Endothelial cell of umbilical vein (primary cell): Measurements from ENCODE around the gene COL13A1. TPM values are rescaled to one million over a fixed set of nuclear protein-coding genes. Genes with fewer than 3 reads are reported as not detected.

Source experiments
- BruUV-seq: library from RNA; stranded (reverse); fragments of 400-500 nt; replicated peaks from 2 replicates; lab custom pipeline; 2021; lab: Mats Ljungman, UMichigan
- CTCF ChIA-PET: fragments of 300-600, 350-600 bp; sonication (Branson Sonifier 250); formaldehyde crosslinking; loops from one replicate; lab custom pipeline; 2021; ENCODE audit warnings: antibody characterized with exemption, inconsistent platforms; lab: Charles Lee
- POLR2A ChIA-PET: fragments of 300-600, 350-600 bp; sonication (Branson Sonifier 250); formaldehyde crosslinking; loops from one replicate; lab custom pipeline; 2021; ENCODE audit warnings: antibody characterized with exemption, inconsistent platforms; lab: Charles Lee
- DNase-seq: peaks from one replicate; pipeline ENCODE4 v3.0.0-alpha.2; 2011; ENCODE audit warnings: low read depth, low spot score
- FAIRE-seq: peaks from 2 replicates; lab custom pipeline; 2011; peaks lifted over from hg19 to GRCh38; lab: Jason Lieb, UNC
- H2AFZ ChIP-seq: 2 replicates; pipeline ENCODE4 v1.6.0; 2012; ENCODE audit warnings: low read depth, low read length, control low read depth, inconsistent platforms
- H3K27ac ChIP-seq: 2 replicates; pipeline ENCODE4 v1.5.1; 2011; ENCODE audit warnings: low read depth, mild to moderate bottlenecking, control low read depth, low read length, moderate library complexity; ENCODE audit not compliant: insufficient read depth
- H3K27me3 ChIP-seq, 2 experiments: 2 replicates each; pipeline versions ENCODE4 v1.6.0 to v1.6.1; 2011; ENCODE audit warnings: low read length in 2 of 2, mixed read lengths in 1 of 2; ENCODE audit not compliant: control insufficient read depth in 2 of 2, insufficient read depth in 2 of 2
- H3K36me3 ChIP-seq, 2 experiments: 2 replicates in 1 of 2; 3 replicates in 1 of 2; pipeline ENCODE4 v1.5.1; 2011; ENCODE audit warnings: low read length in 2 of 2, mild to moderate bottlenecking in 1 of 2, moderate library complexity in 1 of 2; ENCODE audit not compliant: control insufficient read depth in 2 of 2, insufficient read depth in 2 of 2; ENCODE audit errors: extremely low read depth in 1 of 2
- H3K4me1 ChIP-seq: 3 replicates; pipeline ENCODE4 v1.5.1; 2011; ENCODE audit warnings: mild to moderate bottlenecking, low read length; ENCODE audit not compliant: control insufficient read depth, insufficient read depth; ENCODE audit errors: extremely low read depth
- H3K4me2 ChIP-seq: 2 replicates; pipeline ENCODE4 v1.6.1; 2011; ENCODE audit warnings: low read length, control low read depth, mixed read lengths; ENCODE audit not compliant: insufficient read depth
- H3K4me3 ChIP-seq, 3 experiments: fragments of 200-600 bp in 1 of 3; sonication (generic), shearing (Covaris generic) in 1 of 3; replicated peaks in 1 of 3; 2 replicates each; pipeline ENCODE4 v1.5.1; 2011 to 2016; ENCODE audit warnings: control low read depth in 3 of 3, low read length in 3 of 3, mild to moderate bottlenecking in 2 of 3, inconsistent platforms in 1 of 3, low read depth in 1 of 3, moderate library complexity in 1 of 3; ENCODE audit not compliant: insufficient read depth in 1 of 3
- H3K79me2 ChIP-seq: 2 replicates; pipeline ENCODE4 v1.6.0; 2012; ENCODE audit warnings: low read length, inconsistent platforms; ENCODE audit not compliant: control insufficient read depth, insufficient read depth
- H3K9ac ChIP-seq: replicated peaks from 2 replicates; pipeline ENCODE3; 2011; ENCODE audit warnings: low read length, control low read depth; ENCODE audit not compliant: insufficient read depth; ENCODE audit errors: extremely low read depth
- H3K9me1 ChIP-seq: replicated peaks from 3 replicates; pipeline ENCODE4 v1.6.0; 2011; ENCODE audit warnings: mild to moderate bottlenecking, low read length; ENCODE audit not compliant: control insufficient read depth, insufficient read depth; ENCODE audit errors: extremely low read depth
- H3K9me3 ChIP-seq: replicated peaks from 2 replicates; pipeline ENCODE4 v1.5.1; 2012; ENCODE audit warnings: low read length, inconsistent platforms; ENCODE audit not compliant: control insufficient read depth, insufficient read depth
- H4K20me1 ChIP-seq: replicated peaks from 2 replicates; pipeline ENCODE3; 2011; ENCODE audit warnings: mild to moderate bottlenecking, low read length; ENCODE audit not compliant: control insufficient read depth, insufficient read depth; ENCODE audit errors: extremely low read depth
- CTCF ChIP-seq, 2 donors: IDR thresholded peaks; 1 replicate in 1 of 2; 2 replicates in 1 of 2; pipeline ENCODE4 v1.5.1; 2011; ENCODE audit warnings: low read length in 2 of 2, mild to moderate bottlenecking in 2 of 2, moderate library complexity in 2 of 2, control low read depth in 1 of 2, inconsistent platforms in 1 of 2, low read depth in 1 of 2; ENCODE audit not compliant: insufficient read depth in 1 of 2; ENCODE audit errors: extremely low read depth in 1 of 2
- EZH2 ChIP-seq: IDR thresholded peaks from 2 replicates; pipeline ENCODE4 v1.6.1; 2012; ENCODE audit warnings: borderline replicate concordance, low read depth, mild to moderate bottlenecking, moderate library complexity, low read length, inconsistent platforms; ENCODE audit not compliant: severe bottlenecking
- FOS ChIP-seq: IDR thresholded peaks from 2 replicates; pipeline ENCODE4 v1.6.1; 2011; ENCODE audit warnings: mild to moderate bottlenecking, low read length, moderate library complexity, borderline replicate concordance; ENCODE audit not compliant: insufficient read depth
- GATA2 ChIP-seq: IDR thresholded peaks from 2 replicates; pipeline ENCODE4 v1.7.0; 2011; ENCODE audit warnings: low read depth, mild to moderate bottlenecking, moderate library complexity, mixed read lengths, low read length; ENCODE audit not compliant: insufficient read length, insufficient read depth
- JUN ChIP-seq: IDR thresholded peaks from 2 replicates; pipeline ENCODE4 v1.6.1; 2011; ENCODE audit warnings: borderline replicate concordance, low read depth; ENCODE audit not compliant: insufficient read length, insufficient read depth
- MAX ChIP-seq: IDR thresholded peaks from 2 replicates; pipeline ENCODE4 v1.6.1; 2011; ENCODE audit not compliant: insufficient read depth, insufficient read length
- MYC ChIP-seq: IDR thresholded peaks from one replicate; pipeline ENCODE4 v1.6.1; 2011; ENCODE audit warnings: mild to moderate bottlenecking, low read depth, low read length
- POLR2A ChIP-seq: IDR thresholded peaks from 2 replicates; pipeline ENCODE4 v1.6.1; 2012; ENCODE audit warnings: low read depth, mild to moderate bottlenecking, control low read depth, low read length
- POLR2AphosphoS5 ChIP-seq: IDR thresholded peaks from 2 replicates; pipeline ENCODE4 v1.6.1; 2012; ENCODE audit warnings: low read depth, mild to moderate bottlenecking, control low read depth, low read length, moderate library complexity; ENCODE audit not compliant: insufficient read depth
- dilution Hi-C: fragments of 300-500 bp; cut with MboI; formaldehyde crosslinking; loops from one replicate; pipeline ENCODE4 v1.15.0; 2019; ENCODE audit warnings: low sequenced_read_pairs; ENCODE audit not compliant: extremely low pct_ligation_motif_present
- intact Hi-C: fragments of 100-400 bp; cut with micrococcal nuclease; formaldehyde crosslinking; loops from one replicate; pipeline ENCODE4 v1.10.0; 2022
- polyA plus RNA-seq, 4 experiments: library from polyadenylated mRNA; depleted of rRNA in 3 of 4; stranded (reverse) in 3 of 4; unstranded in 1 of 4; fragments of >200 nt; gene quantifications; 2 replicates each; pipeline versions ENCODE4 v1.2.1 to v1.2.3, GENCODE V29; 2011 to 2012; ENCODE audit warnings: missing spikeins in 1 of 4
- total RNA-seq: library from RNA; stranded (reverse); gene quantifications from 2 replicates; pipeline ENCODE4 v1.2.3, GENCODE V29; 2021

The COL13A1 gene
- total and polyA plus RNA-seq, 2 donors (not counting 3 experiments of a cell fraction or from before 2014, with no cell fraction given), result 21.4 to 47.5 TPM

- Histone ChIP-seq H3K79me2 (no peaks in the 10 kb centered on the region), H3K27ac (no peak overlapping the region), H3K36me3 (no peaks in the 10 kb centered on the region), H3K4me3 (no peak overlapping the region), H3K4me2 (no peak overlapping the region), H4K20me1 (no peaks in the 10 kb centered on the region), H3K9me1 (no peaks in the 10 kb centered on the region), H3K27me3 (peaks cover 0 to 5% of the 10 kb centered on the region in 2 experiments), H3K9ac (no peak overlapping the region), H3K9me3 (no peaks in the 10 kb centered on the region), H2AFZ (no peak overlapping the region), H3K4me1 (no peaks in the 10 kb centered on the region)
- intact Hi-C loops, result no loop called here
- BruUV-seq, result no TSS peak
- DNase-seq (no peak), FAIRE-seq (no peak)
- ChIA-PET POLR2A (no interaction called here), CTCF (interaction anchor here (3.0 to 6.6 kb wide), 2 partner anchors 15 to 173 kb away, joined by 29 to 172 read pairs; no protein-coding TSS in a partner anchor)
- TF ChIP-seq JUN, result no peak
- TF ChIP-seq POLR2AphosphoS5, result no peak
- TF ChIP-seq MAX, result no peak
- no peak for TF ChIP-seq CTCF (IDR thresholded peaks at IDR 0.05; ENCODE audit: extremely low read depth in 1 of 2, insufficient read depth in 1 of 2, low read depth in 1 of 2, low read length in 2 of 2)
- TF ChIP-seq EZH2, result no peak
- TF ChIP-seq FOS, result no peak
- TF ChIP-seq GATA2, result no peak
- TF ChIP-seq MYC, result no peak
- no peak for TF ChIP-seq POLR2A
- dilution Hi-C loops, result no loop called here
Observed at GRCh38 chr10:69960606-69960987, 158.9 kb downstream of the COL13A1 start.
